A549 (cell line): ENCODE data around the gene NAA38.

ENCODE experiments used
- BHLHE40 ChIP-seq: IDR thresholded peaks from 2 replicates; pipeline ENCODE4 v1.6.1; 2012; ENCODE audit warnings: low read depth, low read length, inconsistent platforms
- KDM1A ChIP-seq: fragments of 200-600 bp; sonication (generic); IDR thresholded peaks from 2 replicates; pipeline ENCODE4 v1.6.1; 2016; ENCODE audit warnings: low read depth, mild to moderate bottlenecking
- SMC3 ChIP-seq: fragments of >200 bp; sonication (Bioruptor Twin); formaldehyde crosslinking; IDR thresholded peaks from 3 replicates; pipeline ENCODE4 v1.6.1; 2018; ENCODE audit warnings: inconsistent platforms
- ZNF302 ChIP-seq: fragments of 250-450 bp; sonication (Bioruptor Pico); IDR thresholded peaks from 2 replicates; pipeline ENCODE4 v1.9.0; 2021; ENCODE audit warnings: inconsistent platforms, mild to moderate bottlenecking, moderate library complexity
- TF ChIP-seq, protein P1 (sequence below): fragments of >200 bp; sonication (Bioruptor Twin); formaldehyde crosslinking; IDR thresholded peaks from 3 replicates; pipeline ENCODE4 v1.5.1; 2016

- TF ChIP-seq, protein P1, sequence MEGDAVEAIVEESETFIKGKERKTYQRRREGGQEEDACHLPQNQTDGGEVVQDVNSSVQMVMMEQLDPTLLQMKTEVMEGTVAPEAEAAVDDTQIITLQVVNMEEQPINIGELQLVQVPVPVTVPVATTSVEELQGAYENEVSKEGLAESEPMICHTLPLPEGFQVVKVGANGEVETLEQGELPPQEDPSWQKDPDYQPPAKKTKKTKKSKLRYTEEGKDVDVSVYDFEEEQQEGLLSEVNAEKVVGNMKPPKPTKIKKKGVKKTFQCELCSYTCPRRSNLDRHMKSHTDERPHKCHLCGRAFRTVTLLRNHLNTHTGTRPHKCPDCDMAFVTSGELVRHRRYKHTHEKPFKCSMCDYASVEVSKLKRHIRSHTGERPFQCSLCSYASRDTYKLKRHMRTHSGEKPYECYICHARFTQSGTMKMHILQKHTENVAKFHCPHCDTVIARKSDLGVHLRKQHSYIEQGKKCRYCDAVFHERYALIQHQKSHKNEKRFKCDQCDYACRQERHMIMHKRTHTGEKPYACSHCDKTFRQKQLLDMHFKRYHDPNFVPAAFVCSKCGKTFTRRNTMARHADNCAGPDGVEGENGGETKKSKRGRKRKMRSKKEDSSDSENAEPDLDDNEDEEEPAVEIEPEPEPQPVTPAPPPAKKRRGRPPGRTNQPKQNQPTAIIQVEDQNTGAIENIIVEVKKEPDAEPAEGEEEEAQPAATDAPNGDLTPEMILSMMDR, result no peak
- TF ChIP-seq SMC3 (no peak), ZNF302 (CRISPR knock-in tag) (no peak), KDM1A (no peak), BHLHE40 (no peak)
Measured at GRCh38 chr17:7817643-7817964, 39.8 kb downstream of the NAA38 start.
